Heart left ventricle (tissue), 16 donors: ENCODE measurements around the gene ATXN1. TPM values are rescaled to one million over a fixed set of nuclear protein-coding genes. Genes with fewer than 3 reads are reported as not detected.
A peak's percentile ranks its signal among the peaks of the same experiment; 100 is the strongest.

Experiments used
- ATAC-seq, 4 donors: fragments of 200-7000 bp; cut with Tn5 transposase; one replicate each; pipeline ENCODE4 v1.9.1; 2020 to 2022; ENCODE audit warnings: moderate library complexity in 4 of 4, mild to moderate bottlenecking in 3 of 4, moderate number of reproducible peaks in 1 of 4
- DNase-seq, 5 donors: peaks; one replicate each; pipeline ENCODE4 v3.0.0-alpha.2; 2020
- H3K27ac ChIP-seq, 12 donors: fragments of 200-600 bp; sonication (generic) in 4 of 12; one replicate each; pipeline versions ENCODE4 v1.5.0 to v1.8.0; 2016 to 2022; ENCODE audit warnings: mild to moderate bottlenecking in 2 of 12
- H3K27me3 ChIP-seq, 9 donors: fragments of 200-600 bp; sonication (generic) in 2 of 9; one replicate each; pipeline versions ENCODE4 v1.5.1 to v1.8.0; 2016 to 2022; ENCODE audit warnings: mild to moderate bottlenecking in 3 of 9
- H3K36me3 ChIP-seq, 9 donors: fragments of 200-600 bp; sonication (generic) in 2 of 9; one replicate each; pipeline versions ENCODE4 v1.5.0 to v1.8.0; 2018 to 2022; ENCODE audit warnings: mild to moderate bottlenecking in 2 of 9
- H3K4me1 ChIP-seq, 12 donors: fragments of 200-600 bp; sonication (generic) in 4 of 12; one replicate each; pipeline versions ENCODE4 v1.5.0 to v1.8.0; 2016 to 2022; ENCODE audit warnings: mild to moderate bottlenecking in 3 of 12
- H3K4me3 ChIP-seq, 12 donors: fragments of 200-600 bp; sonication (generic) in 4 of 12; one replicate each; pipeline versions ENCODE4 v1.5.0 to v1.8.0; 2017 to 2022; ENCODE audit warnings: mild to moderate bottlenecking in 9 of 12, moderate library complexity in 4 of 12
- H3K9me3 ChIP-seq, 12 donors: fragments of 200-600 bp; sonication (generic) in 4 of 12; one replicate each; pipeline versions ENCODE4 v1.5.0 to v1.8.0; 2016 to 2022; ENCODE audit warnings: mild to moderate bottlenecking in 1 of 12
- CTCF ChIP-seq, 12 donors: fragments of 200-600 bp; sonication (generic) in 4 of 12; IDR thresholded peaks; one replicate each; pipeline versions ENCODE4 v1.5.0 to v1.8.0; 2018 to 2022; ENCODE audit warnings: antibody characterized with exemption in 12 of 12, mild to moderate bottlenecking in 5 of 12
- POLR2A ChIP-seq, 2 donors: fragments of 450-650 bp; IDR thresholded peaks; one replicate each; pipeline ENCODE4 v1.6.1; 2017; ENCODE audit warnings: antibody characterized with exemption in 2 of 2, mild to moderate bottlenecking in 2 of 2, moderate library complexity in 2 of 2
- WGBS, 4 donors: extraction: QIAGEN DNeasy Blood & Tissue Kit in 2 of 4; methylation state at CpG; one replicate each; pipeline versions ENCODE4 v1.1.5 to v1.1.7; 2013 to 2018; 5-methylcytosine and 5-hydroxymethylcytosine counted together
- intact Hi-C, 10 donors: fragments of 100-400 bp; cut with DNase I; formaldehyde crosslinking; loops; one replicate each; pipeline versions ENCODE4 v1.11.1 to v1.14.2; 2022
- polyA plus RNA-seq, 2 donors: library from polyadenylated mRNA; stranded (reverse); fragments of 200-250 nt; gene quantifications; one replicate each; pipeline ENCODE4 v1.2.3, GENCODE V29; 2013
- total RNA-seq, 9 donors: library from RNA; depleted of rRNA in 2 of 9; stranded (reverse); fragments of >200 nt in 2 of 9; fragmentation: NEBNext Ultra II Directional in 3 of 9; extraction: Animal tissue kit (Norgen Biotek cat#: 25700) in 3 of 9; gene quantifications; one replicate each; pipeline versions ENCODE4 v1.1.0 to v1.2.4, GENCODE V29; 2016 to 2023
- donor health status: ischemic (EF 13 %, LVEDD 7.1; RV severe dilation, severe dysfunction).
- donor health status: healthy with polysubstance abuse.
- donor health status: DM: no; HTN: yes; CAD: no.
- donor health status: DM: no; HTN: no; CAD: no.
- donor health status: ischemic (EF 25% LVEDD 6.9; RV normal size, moderate dysfunction).
- donor health status: ischemic (EF 25% LVEDD 5.7; RV mildly dilated, moderate dysfunction).
- donor health status: healthy.
- donor health status: DM: yes; HTN: yes; CAD: no.
- donor health status: ischemic (EF 35%, LVEDD 5.7; RV mildly dilated, moderate dysfunction).
- donor health status: nonischemic (EF 11% LVEDD 7.7; RV severe dilation, severe dysfunction).
- donor health status: DM: yes; HTN: yes; CAD: no.
- donor health status: PGD.
- donor health status: ischemic (EF 29% LVEDD 5.4; RV normal size, mild dysfunction).
- donor health status: nonischemic (EF 23%, LVEDD 6.1; RV moderate dilation, normal function).

The ATXN1 gene
- total and polyA plus RNA-seq, 11 donors = 8.7 to 51.8 (median 36.0) TPM

- Histone ChIP-seq H3K36me3 (no peaks in the 10 kb centered on the region), H3K27ac (no peak overlapping the region), H3K27me3 (no peaks in the 10 kb centered on the region), H3K4me1 (peaks cover 0 to 26% (median 14%) of the 10 kb centered on the region in 12 donors), H3K9me3 (peaks cover 0 to 8% (median 0%) of the 10 kb centered on the region in 12 donors), H3K4me3 (no peak overlapping the region)
- DNase-seq (no peak), ATAC-seq (peak in 1 of 4 donors; percentile 13)
- intact Hi-C loops = loop anchor here in 4 of 10 donors (10.0 kb wide), 3 partner anchors 89 to 461 kb away; no protein-coding TSS in a partner anchor
- 70 to 82% (median 80%) methylated on average over 2 of the region's 2 CpGs for WGBS, 4 donors
- TF ChIP-seq CTCF (IDR thresholded peaks at IDR 0.05) (no peak), POLR2A (IDR thresholded peaks at IDR 0.05) (no peak)
Observed at GRCh38 chr6:16503970-16504415, 257.3 kb downstream of the ATXN1 start.

GRCh38 chr6:16503241-16503775 lies 258.0 kb downstream of the ATXN1 start:
- Histone ChIP-seq H3K36me3 (no peaks in the 10 kb centered on the region), H3K4me3 (no peak overlapping the region), H3K4me1 (peaks cover 0 to 26% (median 14%) of the 10 kb centered on the region in 12 donors), H3K27ac (no peak overlapping the region), H3K27me3 (no peaks in the 10 kb centered on the region), H3K9me3 (peaks cover 0 to 12% (median 0%) of the 10 kb centered on the region in 12 donors)
- no peak for TF ChIP-seq POLR2A (IDR thresholded peaks at IDR 0.05)
- no peak for TF ChIP-seq CTCF (IDR thresholded peaks at IDR 0.05)
- 84 to 95% (median 92%) methylated on average over 2 of the region's 2 CpGs for WGBS, 4 donors
- ATAC-seq (peak in 3 of 4 donors; percentile 15 to 48 (median 33)), DNase-seq (no peak)
- intact Hi-C loops = loop anchor here in 4 of 10 donors (10.0 kb wide), 3 partner anchors 89 to 461 kb away; no protein-coding TSS in a partner anchor

GRCh38 chr6:16498957-16499356 lies 262.3 kb downstream of the ATXN1 start:
- Histone ChIP-seq H3K4me1 (peaks cover 0 to 29% (median 13%) of the 10 kb centered on the region in 12 donors), H3K27ac (no peak overlapping the region), H3K36me3 (no peaks in the 10 kb centered on the region), H3K9me3 (peaks cover 0 to 12% (median 0%) of the 10 kb centered on the region in 12 donors), H3K4me3 (no peak overlapping the region), H3K27me3 (no peaks in the 10 kb centered on the region)
- no peak for DNase-seq
- no peak for TF ChIP-seq CTCF (IDR thresholded peaks at IDR 0.05)
- TF ChIP-seq POLR2A (IDR thresholded peaks at IDR 0.05) = no peak
- intact Hi-C loops = loop anchor here in 1 of 10 donors (5.0 kb wide), 1 partner anchor 167 kb away; no protein-coding TSS in a partner anchor
- no peak for ATAC-seq

GRCh38 chr6:16498237-16498636 lies 263.0 kb downstream of the ATXN1 start:
- DNase-seq (no peak), ATAC-seq (no peak)
- peaks cover 0 to 29% (median 13%) of the 10 kb centered on the region in 12 donors for H3K4me1 ChIP-seq
- TF ChIP-seq CTCF (IDR thresholded peaks at IDR 0.05) = no peak
- TF ChIP-seq POLR2A (IDR thresholded peaks at IDR 0.05) = no peak
- H3K36me3 ChIP-seq = no peaks in the 10 kb centered on the region
- WGBS, 4 donors = 91 to 95% (median 94%) methylated on average over 1 of the region's 1 CpG
- no peak overlapping the region for H3K4me3 ChIP-seq
- H3K9me3 ChIP-seq = peaks cover 0 to 12% (median 0%) of the 10 kb centered on the region in 12 donors
- H3K27ac ChIP-seq = no peak overlapping the region
- H3K27me3 ChIP-seq = no peaks in the 10 kb centered on the region
- intact Hi-C loops = loop anchor here in 1 of 10 donors (5.0 kb wide), 1 partner anchor 166 kb away; no protein-coding TSS in a partner anchor
